T-helper 9 cell (primary cell): Measurements from ENCODE around the gene DACH1.
"Not testable (repeated sequence)": the region's sequence is repeated elsewhere in the genome, so short reads cannot be mapped to it uniquely, and the experiment has no call there.

ENCODE experiments used
- DNase-seq: peaks from one replicate; pipeline ENCODE4 v3.0.0-alpha.2; 2020
- total RNA-seq, 2 donors: gene quantifications; one replicate each; lab custom pipeline; 2026; lab: John Stamatoyannopoulos, UW

The DACH1 gene
- 0 reads per million in 2 donors for total RNA-seq

- DNase-seq, result no peak
These were observed at the start of gene DACH1 for GRCh38 chr13:71867131-71867814. Gene DACH1, minus strand, starts transcription at chr13:71867204.

GRCh38 chr13:71913717-71914116, 46.7 kb upstream of the DACH1 start:
- DNase-seq, result no peak

GRCh38 chr13:71912524-71912923, 45.5 kb upstream of the DACH1 start:
- DNase-seq, result no peak

- DNase-seq, result no peak
These were observed 39.4 kb upstream of the DACH1 start for GRCh38 chr13:71906448-71906847.

GRCh38 chr13:71902676-71903075, 35.7 kb upstream of the DACH1 start:
- no peak for DNase-seq

GRCh38 chr13:71893506-71893905, 26.5 kb upstream of the DACH1 start:
- not testable (repeated sequence) for DNase-seq

- no peak for DNase-seq
These were observed 19.9 kb upstream of the DACH1 start for GRCh38 chr13:71886880-71887279.

GRCh38 chr13:71882120-71882519, 15.1 kb upstream of the DACH1 start:
- DNase-seq, result no peak

GRCh38 chr13:71880753-71881541, 13.9 kb upstream of the DACH1 start:
- DNase-seq, result no peak

GRCh38 chr13:71879808-71880344, 12.9 kb upstream of the DACH1 start:
- no peak for DNase-seq

- DNase-seq, result no peak
These were observed 12.1 kb upstream of the DACH1 start for GRCh38 chr13:71879129-71879535.

GRCh38 chr13:71877256-71877653, 10.3 kb upstream of the DACH1 start:
- no peak for DNase-seq

GRCh38 chr13:71876648-71877255, 9.7 kb upstream of the DACH1 start:
- no peak for DNase-seq

GRCh38 chr13:71875823-71876222, 8.8 kb upstream of the DACH1 start:
- DNase-seq, result no peak

- no peak for DNase-seq
These were observed 7.5 kb upstream of the DACH1 start for GRCh38 chr13:71874458-71874857.

- DNase-seq, result no peak
These were observed 6.6 kb upstream of the DACH1 start for GRCh38 chr13:71873418-71874247.

- DNase-seq, result no peak
These were observed 4.8 kb upstream of the DACH1 start for GRCh38 chr13:71871844-71872243.

GRCh38 chr13:71871176-71871754, 4.3 kb upstream of the DACH1 start:
- no peak for DNase-seq

- DNase-seq, result no peak
These were observed 3.1 kb upstream of the DACH1 start for GRCh38 chr13:71870100-71870499.

GRCh38 chr13:71869274-71869673, 2.3 kb upstream of the DACH1 start:
- no peak for DNase-seq

GRCh38 chr13:71866335-71867130, 471 bp downstream of the DACH1 start:
- DNase-seq, result no peak
